HG02588 (cell line): ENCODE data around the gene NDST1.
"Not testable (repeated sequence)": the region's sequence is repeated elsewhere in the genome, so short reads cannot be mapped to it uniquely, and the experiment has no call there.

Experiments used
- ATAC-seq: cut with Tn5 transposase; IDR thresholded peaks from one replicate; pipeline ENCODE4 v1.9.1; 2021; ENCODE audit warnings: mild to moderate bottlenecking, moderate library complexity; ENCODE audit not compliant: unreplicated experiment

The NDST1 gene

GRCh38 chr5:150505816-150506215, 2.1 kb upstream of the NDST1 start:
- no peak for ATAC-seq

DNA sequence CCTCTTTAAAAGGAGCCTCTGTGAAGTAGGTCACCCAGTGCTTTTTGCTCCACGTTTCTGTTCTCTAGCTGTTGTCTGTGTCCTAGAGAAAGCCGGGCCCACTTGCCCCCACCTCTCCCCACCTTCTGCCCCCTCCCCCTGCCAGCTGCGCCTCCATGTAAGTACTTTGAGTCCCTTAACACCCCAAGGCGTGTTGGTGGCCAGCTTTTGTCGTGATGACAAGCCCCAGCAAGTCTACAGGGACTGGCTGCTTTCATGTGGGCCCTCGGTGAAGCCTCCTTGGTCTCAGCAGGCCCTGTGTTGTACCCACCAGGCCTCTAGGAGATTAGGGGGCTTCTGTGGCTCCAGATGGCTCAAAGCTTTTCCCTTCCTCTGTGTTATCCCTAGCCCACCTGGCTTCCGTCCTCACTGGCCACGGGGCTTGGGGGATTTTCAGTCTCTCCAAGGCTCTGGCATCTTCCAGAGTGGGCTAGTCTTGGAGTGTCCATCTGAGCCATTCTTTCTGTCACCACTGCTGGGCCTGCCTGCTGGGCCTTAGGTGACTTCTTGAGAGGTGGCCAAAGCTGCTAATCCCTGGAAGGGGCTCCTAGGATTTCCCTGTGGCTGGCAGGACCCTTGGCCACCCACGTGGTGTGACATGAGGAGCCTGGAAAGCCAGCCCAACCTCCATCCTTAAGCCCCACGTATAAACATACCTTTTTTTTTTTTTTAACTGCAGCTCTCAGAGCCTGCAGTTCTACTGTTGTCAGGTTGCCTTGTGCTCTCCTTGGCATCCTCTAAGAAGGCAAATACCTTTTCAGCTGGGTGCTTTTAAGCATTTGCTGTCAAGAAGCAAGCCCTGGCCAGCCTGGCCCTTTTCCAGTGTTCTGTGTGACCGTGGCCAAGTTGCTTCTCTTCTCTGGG, 1.1 kb upstream of the NDST1 start:
- no peak for ATAC-seq

- no peak for ATAC-seq
These were observed 328 bp downstream of the NDST1 start for GRCh38 chr5:150508277-150508640.

- no peak for ATAC-seq
These were observed 897 bp downstream of the NDST1 start for GRCh38 chr5:150508828-150509227.

GRCh38 chr5:150509992-150510391, 2.1 kb downstream of the NDST1 start:
- no peak for ATAC-seq

DNA sequence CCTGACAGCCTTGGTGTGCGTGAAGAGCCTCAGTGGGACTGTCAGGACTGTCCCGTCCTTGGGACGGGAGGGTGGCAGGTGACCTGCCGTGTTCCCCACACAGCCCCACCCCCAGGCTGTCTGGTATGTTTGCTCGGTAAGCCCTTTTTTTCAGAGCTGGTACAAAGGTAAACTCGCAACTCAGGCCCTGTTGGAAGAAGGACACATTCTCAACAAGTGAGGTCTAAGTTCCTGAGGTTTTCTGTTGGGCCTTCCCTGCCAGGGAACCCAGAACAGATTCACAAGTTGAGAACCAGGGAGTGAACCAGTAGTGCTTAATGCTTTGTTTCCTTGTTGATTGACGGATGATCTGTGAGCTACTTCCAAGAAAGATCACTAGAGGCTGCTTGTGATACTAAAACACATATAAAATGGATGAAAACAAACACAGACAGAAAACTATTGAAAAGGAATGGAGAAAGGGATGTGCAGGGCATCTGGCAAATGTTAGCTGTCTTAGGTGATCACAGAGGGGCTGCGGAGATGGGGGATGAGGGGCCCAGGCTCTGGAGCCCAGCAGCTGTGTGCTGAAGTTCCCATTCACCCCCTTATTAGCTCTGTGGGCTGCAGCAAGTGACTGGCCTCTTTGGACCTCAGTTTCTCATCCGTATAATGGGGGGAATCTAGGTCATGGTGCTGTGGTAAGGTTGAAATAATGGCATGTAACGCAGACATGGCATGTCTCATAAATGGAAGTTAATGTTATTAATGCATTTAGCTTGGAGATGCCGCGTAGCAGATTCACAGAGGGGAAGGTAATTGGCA, 2.7 kb downstream of the NDST1 start:
- no peak for ATAC-seq

- no peak for ATAC-seq
These were observed 3.8 kb downstream of the NDST1 start for GRCh38 chr5:150511578-150512367.

DNA sequence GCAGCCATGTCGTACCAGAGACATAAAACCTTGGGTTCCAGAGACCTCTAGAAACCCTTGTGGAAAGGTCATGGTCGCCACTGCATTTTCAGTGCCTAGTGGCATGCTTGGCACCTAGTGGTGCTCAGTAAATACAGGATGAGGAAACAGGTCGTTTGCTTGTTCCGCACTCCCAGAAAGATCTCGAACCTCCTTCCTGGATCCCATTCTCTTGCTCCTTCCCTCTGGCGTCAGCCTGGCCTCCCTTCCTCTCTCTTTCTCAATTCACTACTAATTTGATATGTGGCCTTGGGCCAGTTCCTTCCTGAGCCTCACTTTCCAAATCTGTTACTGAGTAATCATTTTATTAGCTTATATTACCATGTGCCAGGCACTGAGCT, 4.4 kb downstream of the NDST1 start:
- no peak for ATAC-seq

- no peak for ATAC-seq
These were observed 5.7 kb downstream of the NDST1 start for GRCh38 chr5:150513375-150514309.

DNA sequence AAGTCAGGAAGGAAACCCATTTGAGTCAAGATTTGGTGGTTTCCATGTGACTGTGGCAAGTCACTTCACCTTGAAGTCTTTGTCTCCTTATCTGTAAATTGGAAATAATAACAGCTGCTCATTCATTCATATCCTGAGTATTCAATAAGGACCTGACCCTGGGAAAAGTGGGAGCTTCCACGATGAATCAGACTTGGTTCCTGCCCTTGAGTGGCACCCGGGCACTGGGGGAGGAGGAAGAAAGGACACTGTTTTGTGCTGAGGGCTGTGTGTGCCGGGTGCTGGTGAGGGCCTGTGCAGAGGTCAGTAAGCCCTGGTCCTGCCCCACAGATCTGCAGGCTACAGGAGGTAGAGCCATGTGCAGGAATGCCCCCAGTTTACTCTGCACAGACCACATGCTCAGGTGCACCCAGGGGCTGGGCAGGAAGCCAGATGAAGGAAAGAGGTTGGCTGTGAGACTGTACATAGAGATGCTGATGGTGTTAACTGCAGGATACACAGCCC, 6.8 kb downstream of the NDST1 start:
- no peak for ATAC-seq

DNA sequence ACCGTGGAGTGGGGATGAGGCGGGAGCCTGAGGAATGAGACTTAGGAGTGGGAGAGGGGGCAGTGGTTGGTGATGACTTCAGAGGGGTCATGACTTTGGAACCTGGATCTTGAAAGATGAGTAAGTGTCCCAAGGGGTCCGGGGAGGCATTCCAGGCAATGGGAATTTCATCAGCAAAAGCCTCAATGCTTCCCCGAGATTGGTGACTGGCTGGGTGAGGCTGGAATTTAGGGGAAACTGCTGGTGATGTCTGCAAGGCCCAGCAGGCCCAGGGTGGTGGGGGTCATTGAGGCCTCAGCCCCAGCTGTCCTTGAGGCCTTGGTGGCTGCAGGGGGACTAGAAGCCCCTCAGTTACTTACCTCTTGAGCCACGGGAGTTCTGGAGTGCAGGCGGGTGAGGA, 7.5 kb downstream of the NDST1 start:
- ATAC-seq = no peak

GRCh38 chr5:150516011-150516410, 8.1 kb downstream of the NDST1 start:
- no peak for ATAC-seq

- no peak for ATAC-seq
These were observed 9.6 kb downstream of the NDST1 start for GRCh38 chr5:150517272-150518152.

- ATAC-seq = not testable (repeated sequence)
These were observed 11.0 kb downstream of the NDST1 start for GRCh38 chr5:150518712-150519559.

DNA sequence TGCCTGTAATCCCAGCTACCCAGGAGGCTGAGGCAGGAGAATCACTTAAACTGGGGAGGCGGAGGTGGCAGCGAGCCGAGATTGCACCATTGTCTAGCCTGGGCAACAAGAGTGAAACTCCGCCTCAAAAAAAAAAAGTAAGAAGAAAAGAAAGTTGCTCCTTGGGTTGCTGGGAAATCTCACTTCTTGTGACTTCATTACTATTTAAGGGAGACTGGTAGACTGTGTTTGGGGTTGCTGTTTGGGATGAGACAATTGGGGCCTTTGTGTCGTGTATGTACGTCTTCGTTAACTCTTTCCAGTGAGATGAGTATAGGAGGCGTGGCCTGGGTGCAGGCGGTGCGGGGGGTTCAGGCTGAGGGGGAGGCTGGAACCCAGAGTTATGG, 11.6 kb downstream of the NDST1 start:
- ATAC-seq = no peak

GRCh38 chr5:150519978-150520377, 12.0 kb downstream of the NDST1 start:
- no peak for ATAC-seq

- no peak for ATAC-seq
These were observed 13.0 kb downstream of the NDST1 start for GRCh38 chr5:150520747-150521521.

GRCh38 chr5:150521522-150521817, 13.5 kb downstream of the NDST1 start:
- no peak for ATAC-seq
